Left ventricle myocardium inferior (tissue), 1 donor: ENCODE measurements around the gene ARFGEF2. TPM values are rescaled to one million over a fixed set of nuclear protein-coding genes. Genes with fewer than 3 reads are reported as not detected.

Experiments
- DNase-seq: peaks from one replicate; pipeline ENCODE4 v3.0.0-alpha.2; 2020
- H3K27ac ChIP-seq: fragments of 200-600 bp; replicated peaks from 2 replicates; pipeline ENCODE4 v1.8.0; 2021
- H3K27me3 ChIP-seq: fragments of 200-600 bp; 2 replicates; pipeline ENCODE4 v1.8.0; 2021; ENCODE audit warnings: low read depth
- H3K36me3 ChIP-seq: fragments of 200-600 bp; 2 replicates; pipeline ENCODE4 v1.8.0; 2021
- H3K4me1 ChIP-seq: fragments of 200-600 bp; 2 replicates; pipeline ENCODE4 v1.8.0; 2021
- H3K4me3 ChIP-seq: fragments of 200-600 bp; 2 replicates; pipeline ENCODE4 v1.8.0; 2021; ENCODE audit warnings: mild to moderate bottlenecking, moderate library complexity
- H3K9me3 ChIP-seq: fragments of 200-600 bp; replicated peaks from 2 replicates; pipeline ENCODE4 v1.8.0; 2021
- intact Hi-C: fragments of 100-400 bp; cut with micrococcal nuclease; formaldehyde crosslinking; loops from one replicate; pipeline ENCODE4 v1.11.0; 2022
- total RNA-seq: library from RNA; stranded (reverse); fragmentation: NEBNext Ultra II Directional; extraction: Animal tissue kit (Norgen Biotek cat#: 25700); gene quantifications from one replicate; pipeline ENCODE4 v1.2.1, GENCODE V29; 2021
- TF ChIP-seq, protein P1 (sequence below): fragments of 200-600 bp; IDR thresholded peaks from 2 replicates; pipeline ENCODE4 v1.8.0; 2021; ENCODE audit warnings: antibody characterized with exemption, mild to moderate bottlenecking, borderline replicate concordance
- donor health status: DM: no; HTN: yes; CAD: no; lungs with severe emphysema.

The ARFGEF2 gene
- total RNA-seq, 1 donor from 2014 or later = 45.1 TPM

DNA sequence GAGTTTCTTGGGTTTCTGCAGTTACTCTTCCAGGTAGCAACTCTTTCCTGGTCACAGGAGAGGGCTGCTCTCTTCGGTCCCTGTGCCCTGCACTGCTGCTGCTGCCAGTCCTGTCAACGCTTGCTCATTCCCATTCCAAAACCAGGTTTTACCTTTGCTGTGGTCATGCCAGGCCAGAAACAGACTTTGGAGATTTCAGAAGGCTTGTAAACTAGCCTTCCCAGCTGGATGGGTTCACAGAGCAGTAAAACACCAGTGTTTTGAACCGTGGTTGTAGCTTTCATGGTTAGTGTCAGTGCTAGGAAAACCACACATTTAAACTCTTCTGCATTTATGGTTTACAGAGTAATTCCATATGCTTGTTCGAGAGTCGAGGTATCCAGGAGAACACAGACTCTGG lies 16.2 kb downstream of the ARFGEF2 start:
- no peak for DNase-seq
- Histone ChIP-seq H3K4me1 (peaks cover 80% of the 10 kb centered on the region), H3K36me3 (peaks cover 11% of the 10 kb centered on the region), H3K27me3 (no peaks in the 10 kb centered on the region), H3K4me3 (no peak overlapping the region), H3K9me3 (peaks cover 5% of the 10 kb centered on the region), H3K27ac (peak overlapping the region; percentile 40)
- intact Hi-C loops = no loop called here
- TF ChIP-seq, protein P1, sequence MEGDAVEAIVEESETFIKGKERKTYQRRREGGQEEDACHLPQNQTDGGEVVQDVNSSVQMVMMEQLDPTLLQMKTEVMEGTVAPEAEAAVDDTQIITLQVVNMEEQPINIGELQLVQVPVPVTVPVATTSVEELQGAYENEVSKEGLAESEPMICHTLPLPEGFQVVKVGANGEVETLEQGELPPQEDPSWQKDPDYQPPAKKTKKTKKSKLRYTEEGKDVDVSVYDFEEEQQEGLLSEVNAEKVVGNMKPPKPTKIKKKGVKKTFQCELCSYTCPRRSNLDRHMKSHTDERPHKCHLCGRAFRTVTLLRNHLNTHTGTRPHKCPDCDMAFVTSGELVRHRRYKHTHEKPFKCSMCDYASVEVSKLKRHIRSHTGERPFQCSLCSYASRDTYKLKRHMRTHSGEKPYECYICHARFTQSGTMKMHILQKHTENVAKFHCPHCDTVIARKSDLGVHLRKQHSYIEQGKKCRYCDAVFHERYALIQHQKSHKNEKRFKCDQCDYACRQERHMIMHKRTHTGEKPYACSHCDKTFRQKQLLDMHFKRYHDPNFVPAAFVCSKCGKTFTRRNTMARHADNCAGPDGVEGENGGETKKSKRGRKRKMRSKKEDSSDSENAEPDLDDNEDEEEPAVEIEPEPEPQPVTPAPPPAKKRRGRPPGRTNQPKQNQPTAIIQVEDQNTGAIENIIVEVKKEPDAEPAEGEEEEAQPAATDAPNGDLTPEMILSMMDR = no peak

DNA sequence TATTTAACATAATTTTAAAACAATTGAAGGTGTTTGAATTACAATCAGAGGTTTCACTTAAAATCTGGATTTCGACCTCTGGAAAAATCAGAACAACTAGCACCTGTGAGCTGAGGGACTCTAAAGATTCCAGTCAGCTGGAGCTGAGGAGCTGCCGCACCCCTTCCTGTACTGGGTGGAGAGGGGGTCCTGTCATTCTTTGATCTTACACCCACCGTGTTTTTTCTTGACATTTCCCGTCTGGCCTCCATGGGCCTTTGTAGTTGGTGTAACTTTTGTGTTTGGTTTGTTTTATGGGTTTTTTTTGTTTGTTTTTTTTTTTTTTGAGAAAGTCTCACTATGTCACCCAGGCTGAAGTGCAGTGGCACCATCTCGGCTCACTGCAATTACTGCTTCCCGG lies 17.2 kb downstream of the ARFGEF2 start:
- H3K9me3 ChIP-seq = peaks cover 5% of the 10 kb centered on the region
- DNase-seq = no peak
- H3K4me3 ChIP-seq = no peak overlapping the region
- H3K27me3 ChIP-seq = no peaks in the 10 kb centered on the region
- H3K36me3 ChIP-seq = peaks cover 21% of the 10 kb centered on the region
- TF ChIP-seq, protein P1 = no peak
- H3K4me1 ChIP-seq = peaks cover 80% of the 10 kb centered on the region
- peak overlapping the region; percentile 40 for H3K27ac ChIP-seq
- intact Hi-C loops = no loop called here

DNA sequence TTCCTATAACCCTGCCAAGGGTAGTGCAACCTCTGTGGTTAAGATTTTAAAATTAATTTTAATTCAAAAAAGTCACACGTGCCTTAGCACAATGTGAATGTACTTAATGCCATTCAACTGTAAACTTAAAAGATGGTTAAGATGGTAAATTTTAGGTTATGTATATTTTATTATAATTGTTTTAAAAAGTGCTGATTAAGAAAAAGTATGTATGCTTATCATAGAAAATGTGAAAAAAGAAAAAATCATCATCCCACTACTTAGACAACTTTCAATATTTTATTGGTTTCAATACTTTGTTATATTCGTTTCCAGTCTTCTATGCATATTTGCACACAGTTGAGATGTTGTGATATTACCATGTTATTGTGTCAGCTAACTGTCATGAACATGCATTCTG lies 18.7 kb downstream of the ARFGEF2 start:
- Histone ChIP-seq H3K9me3 (peaks cover 5% of the 10 kb centered on the region), H3K4me3 (no peak overlapping the region), H3K4me1 (peaks cover 82% of the 10 kb centered on the region), H3K27ac (peak overlapping the region; percentile 32), H3K36me3 (peaks cover 36% of the 10 kb centered on the region), H3K27me3 (no peaks in the 10 kb centered on the region)
- DNase-seq = no peak
- intact Hi-C loops = no loop called here
- TF ChIP-seq, protein P1 = no peak

DNA sequence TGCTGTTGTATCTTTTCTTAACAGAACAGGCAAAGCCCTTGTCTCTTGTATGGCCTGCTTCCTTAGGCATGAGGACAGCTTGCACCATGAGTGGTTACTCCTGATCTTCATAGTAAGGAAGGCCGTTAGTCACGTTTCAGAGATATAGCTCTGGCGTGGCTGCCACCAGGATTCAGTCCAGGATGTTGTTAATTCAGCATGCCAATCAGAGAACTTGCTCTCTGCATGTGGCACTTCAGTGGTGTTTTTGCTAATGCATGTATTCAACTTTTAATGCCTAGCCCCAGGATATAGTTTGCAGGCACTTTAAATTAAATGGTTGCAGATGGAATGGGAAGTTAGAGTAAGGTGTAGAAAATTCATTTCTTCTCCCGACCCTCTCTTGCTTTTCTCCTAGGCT lies 20.0 kb downstream of the ARFGEF2 start:
- peaks cover 47% of the 10 kb centered on the region for H3K36me3 ChIP-seq
- TF ChIP-seq, protein P1 = no peak
- H3K27me3 ChIP-seq = no peaks in the 10 kb centered on the region
- no peak for DNase-seq
- H3K4me3 ChIP-seq = no peak overlapping the region
- intact Hi-C loops = no loop called here
- peak overlapping the region; percentile 20 for H3K27ac ChIP-seq
- H3K9me3 ChIP-seq = peaks cover 4% of the 10 kb centered on the region
- peaks cover 91% of the 10 kb centered on the region for H3K4me1 ChIP-seq

DNA sequence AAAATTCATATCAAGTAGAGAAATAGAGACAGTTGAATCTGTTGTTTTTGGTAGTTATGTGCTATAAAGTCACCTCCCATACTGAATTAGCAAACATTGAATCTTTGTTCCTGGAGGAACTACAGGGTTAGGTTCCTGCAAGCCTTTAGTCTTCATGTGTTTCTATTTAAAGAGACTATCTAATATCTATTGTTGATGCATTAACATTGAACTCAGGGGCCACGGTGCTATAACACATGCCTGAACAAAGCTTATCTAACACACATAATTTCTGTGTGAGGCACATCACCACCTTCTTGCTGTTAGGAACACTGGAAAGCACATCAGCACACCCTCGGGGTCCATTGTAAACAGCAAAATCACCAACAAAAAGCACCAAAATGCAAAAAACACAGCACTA lies 21.2 kb downstream of the ARFGEF2 start:
- no peak overlapping the region for H3K4me3 ChIP-seq
- H3K36me3 ChIP-seq = peaks cover 58% of the 10 kb centered on the region
- H3K9me3 ChIP-seq = no peaks in the 10 kb centered on the region
- TF ChIP-seq, protein P1 = no peak
- no peaks in the 10 kb centered on the region for H3K27me3 ChIP-seq
- peaks cover 81% of the 10 kb centered on the region for H3K4me1 ChIP-seq
- no peak for DNase-seq
- intact Hi-C loops = no loop called here
- peak overlapping the region; percentile 28 for H3K27ac ChIP-seq
